HG03571 (cell line): ENCODE data around the gene ABHD6.
"Not testable (repeated sequence)": the region's sequence is repeated elsewhere in the genome, so short reads cannot be mapped to it uniquely, and the experiment has no call there.

Source experiments
- ATAC-seq: cut with Tn5 transposase; IDR thresholded peaks from one replicate; pipeline ENCODE4 v1.9.1; 2021; ENCODE audit not compliant: unreplicated experiment

ABHD6 gene

DNA sequence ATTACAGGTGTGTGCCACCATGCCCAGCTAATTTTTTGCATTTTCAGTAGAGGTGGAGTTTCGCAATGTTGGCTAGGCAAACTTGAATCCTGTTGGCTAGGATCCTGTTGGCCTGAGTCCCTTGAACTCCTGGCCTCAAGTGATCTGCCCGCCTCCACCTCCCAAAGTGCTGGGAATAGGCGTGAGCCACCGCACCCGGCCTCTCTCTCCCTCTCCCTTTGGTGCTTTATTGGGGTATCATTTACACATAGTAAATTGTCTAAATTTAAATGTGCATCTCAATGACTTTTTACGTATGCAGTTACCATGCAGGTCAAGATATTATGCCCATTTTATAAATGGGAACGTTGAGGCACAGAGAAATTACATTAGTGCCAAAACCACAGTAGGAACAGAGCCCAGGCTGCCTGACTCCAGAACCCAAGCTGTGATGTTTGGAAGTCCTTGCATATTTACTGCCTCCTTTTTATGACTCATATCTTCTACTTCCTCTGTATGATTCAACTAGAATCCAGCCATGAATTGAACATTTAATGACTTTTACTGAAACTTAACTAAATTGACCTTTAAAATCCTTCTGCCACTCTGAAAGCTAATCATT lies 34.4 kb downstream of the ABHD6 start:
- no peak for ATAC-seq

DNA sequence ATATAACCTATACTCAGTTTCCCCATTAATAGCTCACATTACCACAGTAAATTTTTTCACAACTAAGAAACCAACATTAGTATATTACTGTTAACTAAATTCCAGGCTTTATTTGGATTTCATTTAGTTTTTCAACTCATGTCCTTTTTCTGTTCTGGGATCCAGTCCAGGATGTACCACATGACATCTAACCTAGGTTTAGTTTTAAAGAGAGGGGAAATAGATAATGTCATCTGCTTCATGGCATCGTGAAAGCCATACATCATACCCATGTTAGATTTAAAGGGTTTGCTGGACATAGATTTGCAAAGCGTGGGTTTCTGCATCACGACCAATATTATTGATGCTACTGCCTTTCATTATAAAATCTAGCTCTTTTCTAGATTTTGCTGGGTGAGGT lies 35.3 kb downstream of the ABHD6 start:
- no peak for ATAC-seq

DNA sequence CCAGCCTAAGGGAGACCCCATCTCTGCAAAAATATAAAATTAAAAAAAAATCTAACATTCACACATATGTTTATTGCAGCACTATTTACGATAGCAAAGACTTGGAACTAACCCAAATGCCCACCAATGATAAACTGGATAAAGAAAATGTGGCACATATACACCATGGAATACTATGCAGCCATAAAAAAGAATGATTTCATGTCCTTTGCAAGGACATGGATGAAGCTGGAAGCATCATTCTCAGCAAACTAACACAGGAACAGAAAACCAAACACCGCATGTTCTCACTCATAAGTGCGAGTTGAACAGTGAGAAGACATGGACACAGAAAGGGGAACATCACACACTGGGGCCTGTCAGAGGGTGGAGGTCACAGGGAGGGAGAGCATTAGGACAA lies 35.8 kb downstream of the ABHD6 start:
- ATAC-seq: not testable (repeated sequence)

GRCh38 chr3:58274027-58274614 lies 36.5 kb downstream of the ABHD6 start:
- ATAC-seq: no peak

DNA sequence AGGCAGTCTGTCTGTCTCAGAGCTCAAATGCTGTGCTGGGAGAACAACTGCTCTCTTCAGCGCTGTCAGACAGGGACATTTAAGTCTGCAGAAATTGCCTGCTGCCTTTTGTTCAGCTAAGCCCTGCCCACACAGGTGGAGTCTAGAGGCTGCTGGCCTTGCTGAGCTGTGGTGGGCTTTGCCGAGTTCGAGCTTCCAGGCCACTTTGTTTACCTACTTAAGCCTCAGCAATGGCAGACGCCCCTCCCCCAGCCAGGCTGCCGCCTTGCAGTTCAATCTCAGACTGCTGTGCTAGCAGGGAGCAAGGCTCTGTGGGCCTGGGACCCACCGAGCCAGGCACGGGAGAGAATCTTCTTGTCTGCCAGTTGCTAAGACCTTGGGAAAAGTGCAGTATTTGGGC lies 43.5 kb downstream of the ABHD6 start:
- no peak for ATAC-seq

- no peak for ATAC-seq
Observed at GRCh38 chr3:58285334-58285733, 47.7 kb downstream of the ABHD6 start.

DNA sequence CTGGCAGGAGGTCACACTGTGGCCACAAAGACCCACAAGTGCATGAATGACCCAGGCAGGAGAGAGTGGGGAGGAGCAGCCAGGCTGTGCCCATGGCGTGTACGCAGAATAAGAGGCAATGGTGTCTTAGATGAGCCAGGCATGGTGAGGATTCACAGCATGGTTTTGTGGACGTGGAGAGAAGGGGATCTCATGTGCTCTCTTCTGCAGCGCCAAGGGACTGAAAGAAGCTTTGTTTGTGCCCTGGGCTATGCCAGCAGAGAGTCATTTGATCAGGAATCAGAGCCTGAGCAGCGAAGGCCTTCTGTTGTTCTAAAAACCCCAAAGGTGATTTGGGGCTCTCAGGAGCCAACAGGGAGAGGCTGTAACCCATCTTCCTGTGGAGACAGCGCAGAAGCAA lies 49.8 kb downstream of the ABHD6 start:
- ATAC-seq: no peak

DNA sequence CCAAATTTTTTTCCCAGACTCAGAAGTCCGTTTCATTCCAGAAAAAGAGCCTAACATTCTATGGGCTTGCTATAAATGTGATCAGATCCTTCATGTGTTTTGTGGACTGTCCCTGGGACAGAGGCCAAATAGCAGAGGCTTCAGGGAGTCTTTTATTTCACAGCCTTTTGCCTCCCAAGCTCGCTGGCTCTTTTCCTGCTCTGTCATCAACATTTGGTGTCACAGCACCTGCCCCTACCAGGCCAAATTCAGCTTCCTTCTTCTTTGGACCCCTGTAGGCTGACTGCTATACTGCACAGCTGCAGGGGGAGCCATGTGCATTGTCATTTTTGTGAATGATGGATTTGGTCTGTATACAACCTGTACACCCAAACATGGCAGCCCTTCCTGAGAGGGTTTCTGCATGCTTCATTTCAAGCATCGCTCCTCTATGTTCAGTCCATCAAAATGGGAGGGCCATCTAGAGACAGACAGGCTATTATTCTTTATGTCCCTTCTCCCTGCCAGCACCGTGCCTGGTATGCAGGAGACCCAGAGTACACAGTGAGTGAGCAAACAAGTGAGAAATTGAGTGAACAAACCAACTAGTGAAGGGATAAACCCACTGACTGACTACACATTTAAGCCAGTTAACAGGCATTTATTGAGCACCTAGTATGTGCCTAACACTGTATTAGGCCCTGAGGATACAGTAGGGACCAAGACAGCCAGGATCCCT lies 50.6 kb downstream of the ABHD6 start:
- no peak for ATAC-seq

DNA sequence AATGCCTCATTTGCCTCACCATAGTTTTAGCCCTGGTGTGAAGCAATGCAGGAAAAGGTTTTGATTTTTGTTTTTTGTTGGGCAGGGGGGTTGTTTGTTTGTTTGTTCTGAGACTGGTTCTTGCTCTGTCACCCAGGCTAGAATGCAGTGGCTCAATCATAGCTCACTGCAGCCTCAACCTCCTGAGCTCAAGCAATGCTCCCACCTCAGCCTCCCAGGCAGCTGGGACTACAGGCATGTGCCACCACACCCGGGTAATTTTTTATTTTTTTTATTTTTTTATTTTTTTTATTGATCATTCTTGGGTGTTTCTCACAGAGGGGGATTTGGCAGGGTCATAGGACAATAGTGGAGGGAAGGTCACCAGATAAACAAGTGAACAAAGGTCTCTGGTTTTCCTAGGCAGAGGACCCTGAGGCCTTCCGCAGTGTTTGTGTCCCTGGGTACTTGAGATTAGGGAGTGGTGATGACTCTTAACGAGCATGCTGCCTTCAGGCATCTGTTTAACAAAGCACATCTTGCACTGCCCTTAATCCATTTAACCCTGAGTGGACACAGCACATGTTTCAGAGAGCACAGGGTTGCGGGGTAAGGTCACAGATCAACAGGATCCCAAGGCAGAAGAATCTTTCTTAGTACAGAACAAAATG lies 51.5 kb downstream of the ABHD6 start:
- not testable (repeated sequence) for ATAC-seq

DNA sequence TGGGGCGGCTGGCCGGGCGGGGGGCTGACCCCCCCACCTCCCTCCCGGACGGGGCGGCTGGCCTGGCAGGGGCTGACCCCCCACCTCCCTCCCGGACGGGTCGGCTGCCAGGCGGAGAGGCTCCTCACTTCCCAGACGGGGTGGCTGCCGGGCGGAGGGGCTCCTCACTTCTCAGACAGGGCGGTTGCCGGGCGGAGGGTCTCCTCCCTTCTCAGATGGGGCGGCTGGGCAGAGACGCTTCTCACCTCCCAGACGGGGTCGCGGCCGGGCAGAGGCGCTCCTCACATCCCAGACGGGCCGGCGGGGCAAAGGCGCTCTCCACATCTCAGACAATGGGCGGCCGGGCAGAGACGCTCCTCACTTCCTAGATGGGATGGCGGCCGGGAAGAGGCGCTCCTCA lies 52.9 kb downstream of the ABHD6 start:
- ATAC-seq: not testable (repeated sequence)

DNA sequence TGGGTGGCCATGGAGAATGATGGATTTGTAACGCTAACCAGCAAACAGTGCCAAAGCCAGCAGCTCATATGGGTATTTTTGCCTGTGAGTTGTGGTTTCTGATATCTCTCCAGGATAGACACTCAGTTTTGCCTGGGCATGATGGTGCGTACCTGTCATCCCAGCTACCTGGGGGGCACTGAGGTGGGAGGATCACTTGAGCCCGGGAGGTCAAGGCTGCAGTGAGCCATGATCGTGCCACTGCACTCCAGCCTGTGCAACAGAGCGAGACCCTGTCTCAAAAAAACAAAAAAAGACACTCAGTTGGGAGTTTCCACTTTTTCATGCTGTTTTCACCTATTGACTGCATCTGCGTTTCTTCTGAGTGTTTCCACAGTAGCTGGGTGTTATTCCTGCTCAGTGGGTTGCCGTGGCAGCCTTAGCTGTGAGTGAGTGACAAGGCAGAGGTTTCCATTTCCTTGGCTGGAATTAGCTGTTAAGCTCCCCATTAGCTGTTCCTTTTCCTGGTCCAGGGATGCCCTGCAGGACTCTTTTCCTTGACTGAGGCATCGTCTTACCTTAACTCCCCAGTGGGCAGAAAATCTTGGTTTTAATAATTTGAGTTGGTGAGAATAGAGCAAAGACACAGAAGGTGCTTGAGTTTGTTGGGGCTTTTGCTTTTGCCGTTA lies 54.2 kb downstream of the ABHD6 start:
- ATAC-seq: no peak

DNA sequence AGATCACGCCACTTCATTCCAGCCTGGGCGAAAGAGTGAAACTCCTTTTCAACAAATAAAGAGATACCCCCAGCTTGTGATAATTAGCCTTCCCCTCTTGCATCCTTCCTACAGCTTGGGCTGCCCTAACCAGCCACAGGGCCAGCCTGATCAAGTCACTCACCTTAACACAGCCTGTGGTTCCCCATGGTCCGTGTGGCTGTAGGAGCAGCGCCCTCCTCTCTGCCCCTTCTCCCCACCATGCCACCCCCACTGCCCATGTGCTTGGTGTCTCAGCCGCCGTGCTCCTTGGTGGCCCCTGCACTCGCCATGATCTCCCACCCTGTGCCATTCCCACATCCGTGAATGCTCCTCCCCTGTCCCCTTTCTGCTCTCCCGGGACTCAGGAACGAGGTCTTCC lies 55.3 kb downstream of the ABHD6 start:
- ATAC-seq: no peak

GRCh38 chr3:58293516-58293915 lies 55.9 kb downstream of the ABHD6 start:
- ATAC-seq: no peak

DNA sequence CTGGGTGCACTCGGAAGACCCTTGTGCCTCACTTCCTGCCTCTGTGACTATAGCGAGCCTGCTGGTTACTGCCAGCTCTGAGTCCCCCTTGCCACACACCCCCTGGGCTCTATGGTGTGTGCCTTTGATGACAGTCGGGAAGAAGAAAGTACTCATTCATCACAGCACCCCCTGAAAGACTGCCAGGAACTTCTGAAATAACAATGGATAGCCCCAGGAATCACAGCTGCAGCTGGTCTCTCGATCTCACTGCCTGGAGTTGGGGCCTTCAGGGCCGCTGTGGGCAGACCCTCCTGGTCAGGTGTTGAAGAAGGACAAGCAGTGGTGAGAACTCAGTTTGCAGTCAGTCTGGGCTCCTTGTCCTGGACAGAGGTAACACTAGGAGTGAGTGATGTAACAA lies 58.7 kb downstream of the ABHD6 start:
- ATAC-seq: no peak

DNA sequence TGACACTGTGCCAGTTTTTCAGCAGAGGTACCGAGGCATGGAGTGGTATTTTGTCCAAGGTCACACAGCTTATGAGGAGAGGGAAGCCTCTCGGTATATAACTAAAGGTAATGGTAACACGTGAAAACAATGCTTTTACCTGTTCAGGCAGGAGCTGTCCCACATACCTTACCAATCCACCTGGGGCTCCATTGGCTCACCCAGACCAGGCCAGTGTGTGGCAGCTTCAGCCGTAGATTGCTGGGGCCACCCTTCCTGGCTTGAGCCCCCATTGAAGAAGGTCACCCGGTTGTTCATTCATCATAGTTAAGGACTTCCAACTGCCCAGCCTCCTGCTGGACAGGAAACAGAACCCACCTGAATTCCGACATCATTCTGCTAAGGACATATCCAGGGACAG lies 59.3 kb downstream of the ABHD6 start:
- ATAC-seq: no peak

GRCh38 chr3:58298190-58298589 lies 60.6 kb downstream of the ABHD6 start:
- ATAC-seq: no peak

DNA sequence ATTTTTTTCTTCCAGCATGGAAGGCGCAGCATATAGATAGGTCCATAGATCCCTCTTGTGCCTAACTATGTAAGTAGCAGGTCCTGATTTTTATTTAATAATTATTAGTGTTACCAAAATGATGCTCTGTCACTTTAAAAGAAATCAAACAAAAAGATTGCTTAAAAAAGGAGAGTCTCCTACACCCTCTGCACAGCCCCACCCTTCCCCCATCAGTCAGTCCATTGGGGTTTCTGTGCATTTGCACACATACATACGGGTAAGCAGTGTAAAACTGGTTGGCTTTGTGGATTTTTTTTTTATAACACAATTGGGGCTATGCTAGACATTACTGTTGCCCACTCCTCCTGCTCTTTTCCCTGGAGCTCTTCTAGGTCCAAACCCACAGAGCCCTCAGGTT lies 61.5 kb downstream of the ABHD6 start:
- no peak for ATAC-seq

- no peak for ATAC-seq
Observed at GRCh38 chr3:58299839-58300516, 62.4 kb downstream of the ABHD6 start.

DNA sequence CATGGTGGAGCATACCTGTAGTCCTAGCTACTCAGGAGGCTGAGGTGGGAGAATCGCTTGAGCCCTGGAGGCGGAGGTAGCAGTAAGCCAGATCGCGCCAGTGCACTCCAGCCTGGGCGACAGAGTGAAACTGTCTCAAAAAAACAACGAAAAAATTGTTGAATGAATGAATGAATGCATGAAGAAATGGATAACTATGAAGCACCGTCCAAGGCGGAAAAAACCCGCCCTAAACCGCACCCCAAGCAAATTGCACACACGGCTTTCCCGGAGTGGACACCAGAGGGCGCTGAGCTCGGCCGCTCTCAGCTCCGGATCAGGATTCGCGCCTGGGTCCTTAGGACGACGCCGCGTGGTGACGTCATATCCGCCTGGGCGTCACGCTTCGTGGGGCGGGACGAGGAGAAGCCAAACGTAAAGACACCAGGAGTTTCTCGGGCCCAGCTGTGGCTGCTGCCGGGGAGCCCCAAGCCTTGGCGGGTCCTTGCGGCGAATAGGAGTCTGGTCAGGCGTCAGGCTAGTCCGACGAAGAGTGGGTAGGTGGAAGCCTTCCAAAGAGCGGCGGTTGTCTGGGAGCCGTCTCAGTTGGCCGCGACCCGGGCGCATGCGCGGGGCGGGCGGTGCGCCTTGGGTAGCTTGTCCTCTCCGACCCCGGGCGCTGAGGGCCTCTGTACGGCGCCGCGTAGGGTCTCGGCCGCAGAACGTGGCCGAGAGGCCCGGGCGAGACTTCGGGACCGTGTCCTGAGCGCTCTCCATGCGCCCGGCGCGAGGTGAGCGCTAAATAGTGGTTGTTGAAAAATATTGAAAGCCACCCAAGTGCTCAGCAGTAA lies 68.5 kb downstream of the ABHD6 start, which contains the start of the genes HTD2 and RPP14:
Gene HTD2, plus strand, starts transcription at position 639 of the 830 bp plus-strand sequence. CDS start 11,094 bp downstream, outside the sequence.
Gene RPP14, plus strand, starts transcription at position 364 of the 830 bp plus-strand sequence. CDS start 4,085 bp downstream, outside the sequence.
- peak; percentile 87 for ATAC-seq
